ENCODE measurements around the gene NFE2.
"Not testable (repeated sequence)": the region's sequence is repeated elsewhere in the genome, so short reads cannot be mapped to it uniquely, and the experiment has no call there.

The NFE2 gene

GRCh38 chr12:54300732-54301427, at the start of gene NFE2:
TSS of gene NFE2 (minus strand) at chr12:54301015. CDS start at chr12:54295248, 5,767 bp downstream.
- no peak for DNase-seq

DNA sequence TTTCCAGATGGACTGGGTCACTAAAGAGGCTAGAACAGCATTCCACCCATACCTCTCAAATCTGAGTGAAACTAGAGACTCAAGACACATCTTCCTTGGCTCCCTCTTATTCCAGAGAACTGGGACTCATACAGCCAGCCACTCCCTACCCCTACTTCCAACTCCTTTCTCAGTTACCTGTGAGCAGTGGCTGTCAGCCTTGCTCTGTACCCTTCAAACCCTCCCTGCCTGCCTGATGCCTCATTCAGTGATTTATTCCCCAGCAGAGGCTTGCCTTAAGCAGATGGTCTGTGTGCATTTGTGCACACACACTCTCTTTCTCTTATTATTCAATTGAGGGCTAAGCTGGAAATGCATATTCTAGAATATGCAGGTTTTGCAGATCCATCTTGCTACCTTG, 48.9 kb upstream of the NFE2 start:
- DNase-seq, result no peak

GRCh38 chr12:54349036-54349435, 48.2 kb upstream of the NFE2 start:
- no peak for DNase-seq

DNA sequence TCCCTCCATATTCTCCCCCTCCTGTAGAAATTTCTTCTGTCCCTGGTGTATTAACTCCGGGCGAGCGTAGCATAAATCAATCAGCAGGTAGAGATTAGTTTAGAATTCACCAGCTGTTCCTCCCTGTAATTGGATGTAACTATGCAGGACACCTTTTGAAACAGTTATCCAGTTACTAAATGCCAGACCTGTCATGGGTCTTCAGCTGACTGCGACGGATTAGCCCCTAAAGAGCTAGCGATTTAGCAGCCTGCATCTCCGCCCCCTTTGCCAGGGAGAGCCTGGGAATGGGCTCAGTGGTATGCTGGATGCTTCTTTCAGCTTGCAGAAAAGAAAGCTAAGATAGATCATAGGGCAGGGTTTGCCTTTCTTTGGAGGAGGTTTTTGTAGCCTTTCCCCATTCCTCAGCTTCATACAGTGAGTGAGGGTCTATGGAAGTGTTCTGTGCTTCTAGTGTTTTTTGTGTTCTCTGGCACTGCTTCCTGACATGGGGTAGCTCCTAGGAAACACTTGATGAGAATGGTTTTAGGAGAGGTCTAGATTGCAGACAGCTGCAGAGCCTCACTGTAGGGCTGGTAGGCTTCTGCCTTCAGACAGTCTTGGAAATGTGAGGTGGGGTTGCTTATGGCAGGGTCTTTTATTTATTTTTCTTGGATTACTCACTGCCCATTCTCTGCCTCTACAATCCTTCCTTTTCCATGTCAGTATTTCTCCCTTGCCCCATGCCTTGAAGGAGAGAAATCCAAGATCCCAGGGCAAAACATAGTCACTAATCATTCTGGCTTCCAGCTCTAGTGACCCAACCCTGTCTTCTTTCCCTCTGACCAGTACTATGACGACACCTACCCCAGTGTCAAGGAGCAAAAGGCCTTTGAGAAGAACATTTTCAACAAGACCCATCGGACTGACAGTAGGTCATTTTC, 40.8 kb upstream of the NFE2 start:
- peak; percentile 55 for DNase-seq

- no peak for DNase-seq
Observed at GRCh38 chr12:54340846-54341245, 40.0 kb upstream of the NFE2 start.

- DNase-seq, result no peak
Observed at GRCh38 chr12:54338698-54339296, 38.0 kb upstream of the NFE2 start.

GRCh38 chr12:54337854-54338650, 37.2 kb upstream of the NFE2 start:
- DNase-seq, result no peak

GRCh38 chr12:54337280-54337842, 36.5 kb upstream of the NFE2 start:
- DNase-seq, result no peak

DNA sequence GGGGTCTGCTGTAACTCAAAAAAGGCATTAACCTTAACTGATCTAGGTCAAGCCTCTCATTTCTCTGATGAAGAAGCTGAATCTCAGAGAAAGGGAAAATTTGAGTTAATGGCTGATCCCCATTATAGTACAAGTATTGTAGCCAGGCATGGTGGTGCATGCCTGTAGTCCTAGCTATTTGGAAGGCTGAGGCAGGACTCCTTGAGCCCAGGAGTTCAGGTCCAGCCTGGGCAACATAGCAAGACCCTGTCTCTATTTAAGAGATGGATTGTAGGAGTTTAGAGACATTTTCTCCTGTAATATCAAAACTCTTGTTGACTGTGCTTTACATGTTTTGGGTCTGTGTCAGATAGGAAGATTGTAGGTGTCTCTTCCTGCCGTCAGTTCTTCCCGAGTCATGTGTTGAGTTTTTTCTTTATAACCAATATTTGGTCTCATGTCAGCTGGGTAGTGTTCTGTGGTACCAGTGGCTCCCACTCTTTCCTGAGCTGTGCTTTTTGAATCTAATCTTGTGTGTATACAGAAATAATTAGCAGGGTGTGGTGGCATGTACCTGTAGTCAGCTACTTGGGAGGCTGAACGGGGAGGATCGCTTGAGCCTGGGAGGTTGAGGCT, 32.7 kb upstream of the NFE2 start:
- no peak for DNase-seq

GRCh38 chr12:54331461-54331860, 30.6 kb upstream of the NFE2 start:
- DNase-seq, result no peak

- no peak for DNase-seq
Observed at GRCh38 chr12:54330442-54330841, 29.6 kb upstream of the NFE2 start.

GRCh38 chr12:54329759-54330158, 28.9 kb upstream of the NFE2 start:
- no peak for DNase-seq

DNA sequence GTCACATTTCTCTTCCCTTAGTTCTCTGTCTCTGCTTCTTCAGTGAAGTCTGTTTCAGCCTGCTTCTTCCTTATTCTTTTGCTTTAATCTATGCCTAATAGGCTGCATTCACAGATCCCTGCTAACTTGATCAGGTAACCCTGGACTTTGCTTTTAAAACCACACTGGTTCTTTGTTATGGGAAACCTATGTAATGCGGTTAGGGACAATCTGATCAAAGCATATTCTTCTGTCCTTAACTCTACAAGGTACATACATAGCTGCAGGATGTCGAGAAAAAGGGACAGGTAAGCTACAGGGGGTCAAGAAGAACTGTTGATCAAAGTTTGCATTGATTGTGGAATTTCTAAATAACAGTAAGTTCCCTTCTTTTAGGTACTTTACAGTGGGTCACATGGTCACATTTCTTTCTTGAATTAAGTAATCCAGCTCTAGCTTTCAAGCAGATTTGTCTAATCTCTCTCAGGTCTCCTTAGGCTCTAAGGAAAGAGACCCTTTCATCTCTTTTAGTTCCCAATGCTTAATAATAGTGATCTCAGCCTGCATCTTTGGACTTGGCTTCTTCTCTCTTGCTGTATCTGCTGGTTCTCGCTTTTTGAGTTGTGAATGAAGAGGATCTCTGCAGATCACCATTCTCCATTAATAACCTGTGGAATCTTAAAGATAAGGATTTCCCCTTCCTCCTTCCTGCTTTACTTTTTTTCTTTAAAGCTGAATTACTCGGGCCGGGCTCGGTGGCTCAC, 28.0 kb upstream of the NFE2 start:
- no peak for DNase-seq

GRCh38 chr12:54325442-54326109, 24.8 kb upstream of the NFE2 start:
- not testable (repeated sequence) for DNase-seq

GRCh38 chr12:54324617-54325441, 24.0 kb upstream of the NFE2 start, which contains the start of gene COPZ1:
TSS of gene COPZ1 (plus strand) at chr12:54325131. CDS start at chr12:54325164, 33 bp downstream.
- DNase-seq, result peak; percentile 100

DNA sequence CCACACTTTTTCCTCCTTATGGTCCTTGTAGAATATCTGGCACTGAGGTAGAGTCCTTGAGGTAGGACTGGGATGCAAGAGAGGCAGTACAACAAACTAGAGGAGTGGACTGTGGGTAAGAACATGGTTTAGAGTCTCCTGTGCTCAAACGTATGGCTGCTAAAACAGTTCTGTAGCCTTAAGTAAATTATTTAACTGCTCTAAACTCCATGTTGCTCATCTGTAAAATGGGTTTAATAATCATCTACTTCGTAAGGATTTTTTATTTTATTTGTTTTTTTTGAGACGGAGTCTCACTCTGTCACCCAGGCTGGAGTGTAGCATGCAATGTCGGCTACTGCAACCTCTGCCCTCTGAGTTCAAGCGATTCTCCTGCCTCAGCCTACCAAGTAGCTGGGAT, 20.5 kb upstream of the NFE2 start:
- DNase-seq, result no peak

GRCh38 chr12:54312309-54312708, 11.5 kb upstream of the NFE2 start:
- DNase-seq, result not testable (repeated sequence)

GRCh38 chr12:54311051-54311450, 10.2 kb upstream of the NFE2 start:
- no peak for DNase-seq

DNA sequence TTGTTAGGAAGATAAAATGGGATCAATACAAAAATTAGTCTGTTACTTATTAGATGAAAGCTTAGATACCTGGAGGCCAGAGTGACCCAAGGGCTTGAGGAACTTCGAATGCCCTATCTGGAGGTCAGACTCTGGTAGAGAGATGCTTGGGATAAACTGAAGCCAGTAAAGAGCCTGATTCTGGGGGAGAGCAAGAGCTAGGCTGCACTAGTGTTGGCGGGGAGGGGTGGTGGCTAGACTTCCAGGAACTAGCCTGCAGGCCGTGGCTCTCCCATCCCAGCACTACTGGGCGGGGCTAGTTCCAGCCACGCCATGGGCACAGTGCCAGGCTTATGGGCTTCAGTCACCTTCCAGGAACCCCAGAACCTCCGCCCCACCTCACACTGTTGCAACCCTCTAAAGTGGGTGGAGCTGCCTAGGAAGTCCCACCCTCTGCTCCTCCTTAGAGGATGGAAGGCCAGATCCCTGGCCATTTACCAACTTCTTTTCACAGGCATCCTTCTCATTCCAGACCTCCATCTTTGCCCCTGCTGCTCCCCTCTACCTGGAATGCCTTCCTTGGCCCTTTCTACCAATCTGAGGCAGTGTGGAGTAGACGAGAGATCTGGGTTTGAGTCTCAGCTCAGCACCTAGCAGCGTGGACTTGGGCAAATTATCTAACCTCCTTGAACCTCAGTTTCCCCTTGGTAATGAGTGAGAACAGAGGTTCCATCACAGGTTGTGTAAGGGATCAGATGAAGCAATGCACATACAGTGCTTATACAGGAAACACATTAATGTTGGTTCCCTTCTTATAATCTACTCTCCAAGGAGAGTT, 6.3 kb upstream of the NFE2 start:
- no peak for DNase-seq
